ENCODE results near the gene STXBP6. TPM values are rescaled to one million over a fixed set of nuclear protein-coding genes. Genes with fewer than 3 reads are reported as not detected.
"Not testable (repeated sequence)": the region's sequence is repeated elsewhere in the genome, so short reads cannot be mapped to it uniquely, and the experiment has no call there.

STXBP6 gene
- total RNA-seq, 4 donors from 2014 or later, result 34.9 to 62.1 (median 45.5) TPM

DNA sequence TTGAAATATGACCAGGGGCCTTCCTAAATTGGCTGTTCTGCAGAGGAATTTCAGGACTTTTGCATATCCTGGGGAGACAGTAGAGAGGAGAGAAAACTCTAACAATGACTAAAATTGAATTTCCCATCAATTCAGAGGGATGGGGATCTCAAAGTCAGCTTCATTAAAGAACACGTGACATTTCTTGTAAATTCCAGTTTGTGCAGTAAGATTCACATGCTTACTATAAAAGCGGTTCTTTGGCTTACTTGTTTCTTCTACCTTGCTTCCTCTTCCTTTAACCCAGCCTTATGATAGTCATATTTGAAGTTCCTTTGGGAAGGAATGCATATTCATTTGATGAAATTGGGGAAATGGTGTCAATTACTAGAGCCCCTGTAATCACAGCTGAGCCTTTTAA, 272.3 kb downstream of the STXBP6 start:
- Histone ChIP-seq H3K4me3 (no peak overlapping the region), H3K4me1 (no peaks in the 10 kb centered on the region), H3K36me3 (no peaks in the 10 kb centered on the region), H3K9me3 (no peaks in the 10 kb centered on the region), H3K27ac (no peak overlapping the region), H3K27me3 (no peaks in the 10 kb centered on the region)
- 95% methylated on average over 2 of the region's 2 CpGs for WGBS
- no peak for DNase-seq (ENCODE audit: low spot score in 2 of 2)
- no peak for TF ChIP-seq POLR2AphosphoS5 (IDR thresholded peaks at IDR 0.05)

DNA sequence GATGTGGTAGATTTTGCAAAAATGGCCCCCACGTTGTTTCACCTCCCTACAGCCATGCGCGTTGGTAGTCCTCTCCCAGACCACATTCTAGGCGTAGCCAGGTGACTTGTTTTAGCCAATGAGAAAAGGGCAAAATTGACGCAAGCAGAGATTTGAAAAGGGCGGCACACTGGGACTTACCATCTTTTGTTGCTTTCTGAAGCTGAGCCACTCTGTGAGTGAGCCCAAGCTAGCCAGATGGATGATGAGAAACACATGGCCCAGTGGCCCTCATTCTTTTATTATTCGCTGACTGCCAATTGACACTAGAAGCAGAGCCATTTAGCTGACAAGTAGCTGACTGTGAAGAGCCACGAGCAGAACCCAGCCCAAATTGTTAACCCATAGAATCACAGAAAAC, 274.0 kb downstream of the STXBP6 start:
- 73% methylated on average over 8 of the region's 8 CpGs for WGBS
- no peak for TF ChIP-seq POLR2AphosphoS5 (IDR thresholded peaks at IDR 0.05)
- no peak for TF ChIP-seq EP300 (IDR thresholded peaks at IDR 0.05)
- TF ChIP-seq POLR2A (IDR thresholded peaks at IDR 0.05), result no peak
- TF ChIP-seq, protein P1, sequence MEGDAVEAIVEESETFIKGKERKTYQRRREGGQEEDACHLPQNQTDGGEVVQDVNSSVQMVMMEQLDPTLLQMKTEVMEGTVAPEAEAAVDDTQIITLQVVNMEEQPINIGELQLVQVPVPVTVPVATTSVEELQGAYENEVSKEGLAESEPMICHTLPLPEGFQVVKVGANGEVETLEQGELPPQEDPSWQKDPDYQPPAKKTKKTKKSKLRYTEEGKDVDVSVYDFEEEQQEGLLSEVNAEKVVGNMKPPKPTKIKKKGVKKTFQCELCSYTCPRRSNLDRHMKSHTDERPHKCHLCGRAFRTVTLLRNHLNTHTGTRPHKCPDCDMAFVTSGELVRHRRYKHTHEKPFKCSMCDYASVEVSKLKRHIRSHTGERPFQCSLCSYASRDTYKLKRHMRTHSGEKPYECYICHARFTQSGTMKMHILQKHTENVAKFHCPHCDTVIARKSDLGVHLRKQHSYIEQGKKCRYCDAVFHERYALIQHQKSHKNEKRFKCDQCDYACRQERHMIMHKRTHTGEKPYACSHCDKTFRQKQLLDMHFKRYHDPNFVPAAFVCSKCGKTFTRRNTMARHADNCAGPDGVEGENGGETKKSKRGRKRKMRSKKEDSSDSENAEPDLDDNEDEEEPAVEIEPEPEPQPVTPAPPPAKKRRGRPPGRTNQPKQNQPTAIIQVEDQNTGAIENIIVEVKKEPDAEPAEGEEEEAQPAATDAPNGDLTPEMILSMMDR (IDR thresholded peaks at IDR 0.05), result no peak
- Histone ChIP-seq H3K4me3 (no peak overlapping the region), H3K9me3 (no peaks in the 10 kb centered on the region), H3K4me1 (no peaks in the 10 kb centered on the region), H3K27ac (no peak overlapping the region), H3K27me3 (no peaks in the 10 kb centered on the region), H3K36me3 (no peaks in the 10 kb centered on the region)
- no peak for DNase-seq (ENCODE audit: low spot score in 2 of 2)

DNA sequence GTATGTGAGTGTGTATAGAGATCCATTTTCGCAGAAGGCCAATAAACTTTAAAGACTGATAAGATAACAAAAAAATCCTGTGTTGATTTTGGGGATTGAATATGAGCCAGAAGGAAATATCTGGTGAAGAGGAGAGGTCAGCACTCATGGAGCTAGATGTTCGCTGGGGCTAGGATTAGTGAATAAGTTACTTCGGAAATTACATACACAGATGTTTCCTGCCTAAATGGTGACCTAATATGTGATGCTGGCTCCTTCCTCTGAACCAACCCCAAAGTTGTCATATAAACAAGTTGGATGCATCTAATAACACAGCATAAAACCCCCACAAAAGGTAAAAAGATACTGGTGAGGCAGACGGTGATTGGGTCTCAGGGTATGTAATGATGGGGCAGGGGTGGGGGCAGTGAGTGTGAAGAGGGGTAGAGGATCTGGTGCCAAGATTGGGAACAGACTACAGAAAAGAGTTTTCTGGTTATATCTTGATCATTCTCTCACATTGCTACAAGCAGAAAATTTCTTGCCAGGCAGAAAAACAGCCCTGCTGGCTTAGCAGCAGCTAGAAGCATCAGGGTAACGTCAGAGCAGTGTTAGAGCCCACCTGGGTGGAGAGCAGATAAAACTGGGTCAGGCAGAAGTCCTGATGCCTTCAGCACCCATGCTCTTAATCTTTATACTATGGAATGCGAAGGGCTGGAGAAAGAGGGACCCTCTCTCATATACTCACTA, 275.6 kb downstream of the STXBP6 start:
- TF ChIP-seq POLR2AphosphoS5 (IDR thresholded peaks at IDR 0.05) (no peak), EP300 (IDR thresholded peaks at IDR 0.05) (no peak), POLR2A (IDR thresholded peaks at IDR 0.05) (no peak)
- TF ChIP-seq, protein P1 (IDR thresholded peaks at IDR 0.05), result no peak
- 62% methylated on average over 6 of the region's 6 CpGs for WGBS
- no peaks in the 10 kb centered on the region for H3K36me3 ChIP-seq
- no peak overlapping the region for H3K27ac ChIP-seq
- no peaks in the 10 kb centered on the region for H3K27me3 ChIP-seq
- H3K4me3 ChIP-seq, result no peak overlapping the region
- H3K9me3 ChIP-seq, result no peaks in the 10 kb centered on the region
- no peaks in the 10 kb centered on the region for H3K4me1 ChIP-seq
- no peak for DNase-seq (ENCODE audit: low spot score in 2 of 2)

DNA sequence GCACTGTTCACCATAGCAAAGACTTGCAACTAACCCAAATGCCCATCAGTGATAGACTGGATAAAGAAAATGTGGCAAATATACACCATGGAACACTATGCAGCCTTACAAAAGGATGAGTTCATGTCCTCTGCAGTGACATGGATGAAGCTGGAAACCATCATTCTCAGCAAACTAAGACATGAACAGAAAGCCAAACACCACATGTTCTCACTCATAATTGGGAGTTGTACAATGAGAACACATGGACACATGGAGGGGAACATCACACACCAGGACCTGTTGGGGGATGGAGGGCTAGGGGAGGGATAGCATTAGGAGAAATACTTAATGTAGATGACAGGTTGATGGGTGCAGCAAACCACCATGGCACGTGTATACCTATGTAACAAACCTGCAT, 276.4 kb downstream of the STXBP6 start:
- DNase-seq (ENCODE audit: low spot score in 2 of 2); H3K9me3 ChIP-seq; H3K4me1 ChIP-seq; H3K4me3 ChIP-seq; H3K27ac ChIP-seq; H3K36me3 ChIP-seq; H3K27me3 ChIP-seq: not testable (repeated sequence)
- 61% methylated on average over 1 of the region's 1 CpG for WGBS

DNA sequence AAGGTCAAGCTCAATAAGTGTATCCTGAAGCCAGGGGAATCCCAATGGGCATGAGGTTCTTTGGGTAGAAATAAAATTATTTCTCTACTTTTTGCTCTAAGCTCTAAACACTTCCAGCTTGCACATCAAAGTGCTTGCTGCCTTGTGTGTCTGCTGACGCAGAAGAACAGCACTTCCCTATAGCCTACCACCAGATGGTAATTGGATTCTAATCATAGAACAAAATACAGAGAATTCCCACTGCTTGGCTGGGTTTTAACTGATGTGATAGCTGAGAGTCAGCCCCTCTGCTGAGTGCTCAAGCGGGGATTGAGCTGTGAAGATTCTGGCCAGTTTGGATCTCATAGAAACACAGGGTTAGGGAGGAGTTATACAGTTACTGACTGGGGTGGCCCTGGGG, 283.5 kb downstream of the STXBP6 start:
- no peaks in the 10 kb centered on the region for H3K4me1 ChIP-seq
- no peaks in the 10 kb centered on the region for H3K9me3 ChIP-seq
- no peaks in the 10 kb centered on the region for H3K36me3 ChIP-seq
- DNase-seq (ENCODE audit: low spot score in 2 of 2), result no peak
- WGBS, result 68% methylated on average over 2 of the region's 2 CpGs
- no peak overlapping the region for H3K4me3 ChIP-seq
- TF ChIP-seq POLR2AphosphoS5 (IDR thresholded peaks at IDR 0.05) (no peak), POLR2A (IDR thresholded peaks at IDR 0.05) (no peak), EP300 (IDR thresholded peaks at IDR 0.05) (no peak)
- TF ChIP-seq, protein P1 (IDR thresholded peaks at IDR 0.05), result no peak
- peaks cover 4% of the 10 kb centered on the region for H3K27me3 ChIP-seq
- no peak overlapping the region for H3K27ac ChIP-seq

DNA sequence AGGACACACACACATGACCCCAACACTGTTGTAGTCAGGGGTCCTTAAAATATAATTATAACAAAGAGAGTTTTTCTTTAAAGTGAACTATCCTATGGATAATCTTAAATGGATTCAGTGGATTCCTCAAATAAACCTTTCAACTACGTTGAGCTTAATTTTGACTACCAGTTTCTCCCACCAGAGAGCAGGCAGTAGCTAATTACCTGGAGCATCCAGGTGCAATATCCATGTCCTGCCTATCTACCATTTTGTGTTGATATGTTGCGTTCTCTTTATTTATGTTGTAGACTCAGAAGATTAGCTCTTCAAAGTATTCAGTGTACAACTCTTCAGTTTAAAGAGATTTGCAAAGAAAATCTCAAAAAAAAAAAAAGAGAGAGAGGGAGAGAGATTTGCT, 288.8 kb downstream of the STXBP6 start:
- TF ChIP-seq POLR2A (IDR thresholded peaks at IDR 0.05), result no peak
- H3K4me1 ChIP-seq, result no peaks in the 10 kb centered on the region
- no peak overlapping the region for H3K27ac ChIP-seq
- DNase-seq (ENCODE audit: low spot score in 2 of 2), result no peak
- no peaks in the 10 kb centered on the region for H3K36me3 ChIP-seq
- H3K27me3 ChIP-seq, result no peaks in the 10 kb centered on the region
- no peaks in the 10 kb centered on the region for H3K9me3 ChIP-seq
- H3K4me3 ChIP-seq, result no peak overlapping the region
- 65% methylated on average over 2 of the region's 2 CpGs for WGBS

Data from suprapubic skin (tissue), 4 donors.